GM12878 (cell line): Measurements from ENCODE around the gene NR2F1. TPM values are rescaled to one million over a fixed set of nuclear protein-coding genes. Genes with fewer than 3 reads are reported as not detected.

Experiments used
- ATAC-seq: fragments of 200-7000 bp; cut with Tn5 transposase; 3 replicates; pipeline ENCODE4 v1.9.1; 2020; ENCODE audit warnings: mild to moderate bottlenecking, moderate library complexity
- BruUV-seq: library from RNA; stranded (reverse); fragments of 400-500 nt; replicated peaks from 2 replicates; lab custom pipeline; 2021; lab: Mats Ljungman, UMichigan
- CTCF ChIA-PET: fragments of 300-600 bp; sonication (Branson Sonifier 250); formaldehyde crosslinking; extraction: SDS; loops from one replicate; lab custom pipeline; 2021; ENCODE audit warnings: inconsistent platforms; lab: Yijun Ruan, JAX
- POLR2A ChIA-PET: fragments of 350-600 bp; formaldehyde crosslinking; extraction: SDS; loops from one replicate; lab custom pipeline; 2021; ENCODE audit warnings: inconsistent platforms; lab: Charles Lee
- RAD21 ChIA-PET: fragments of 300-600 bp; sonication (Branson Sonifier 250); formaldehyde crosslinking; loops from one replicate; lab custom pipeline; 2023; ENCODE audit warnings: antibody characterized with exemption; ENCODE audit not compliant: unreplicated experiment; lab: Charles Lee
- SMC1A ChIA-PET: fragments of 300-600 bp; sonication (Branson Sonifier 250); formaldehyde crosslinking; loops from one replicate; lab custom pipeline; 2023; ENCODE audit not compliant: unreplicated experiment, uncharacterized antibody; lab: Charles Lee
- DNase-seq: peaks from one replicate; pipeline ENCODE4 v3.0.0-alpha.2; 2011; ENCODE audit warnings: low read depth, low spot score
- FAIRE-seq: peaks from 3 replicates; lab custom pipeline; 2011; peaks lifted over from hg19 to GRCh38; lab: Jason Lieb, UNC
- H2AFZ ChIP-seq: 2 replicates; pipeline ENCODE4 v1.6.0; 2011; ENCODE audit warnings: low read depth, low read length, control low read depth; ENCODE audit not compliant: control insufficient read depth
- H3K27ac ChIP-seq: 2 replicates; pipeline ENCODE4 v1.5.1; 2011; ENCODE audit warnings: control low read depth; ENCODE audit not compliant: control insufficient read depth, insufficient read depth
- H3K27me3 ChIP-seq, 2 experiments: replicated peaks in 1 of 2; 2 replicates each; pipeline versions ENCODE4 v1.6.0 to v1.6.1; 2011; ENCODE audit warnings: low read length in 1 of 2; ENCODE audit not compliant: control insufficient read depth in 2 of 2, insufficient read depth in 2 of 2
- H3K36me3 ChIP-seq, 2 experiments: 2 replicates each; pipeline ENCODE4 v1.5.1; 2011; ENCODE audit warnings: low read length in 1 of 2; ENCODE audit not compliant: control insufficient read depth in 2 of 2, insufficient read depth in 2 of 2
- H3K4me1 ChIP-seq: 2 replicates; pipeline ENCODE4 v1.6.1; 2011; ENCODE audit warnings: mild to moderate bottlenecking, low read length, moderate library complexity, mixed read lengths; ENCODE audit not compliant: control insufficient read depth, insufficient read depth
- H3K4me2 ChIP-seq: 2 replicates; pipeline ENCODE4 v1.6.0; 2011; ENCODE audit warnings: control low read depth; ENCODE audit not compliant: control insufficient read depth, insufficient read depth
- H3K4me3 ChIP-seq: fragments of 200-600 bp; sonication (generic); 2 replicates; pipeline ENCODE4 v1.5.1; 2016
- H3K79me2 ChIP-seq: 2 replicates; pipeline ENCODE4 v1.6.0; 2011; ENCODE audit warnings: low read length; ENCODE audit not compliant: control insufficient read depth, insufficient read depth
- H3K9ac ChIP-seq: 2 replicates; pipeline ENCODE4 v1.8.0; 2011; ENCODE audit warnings: low read length, control low read depth, mixed read lengths; ENCODE audit not compliant: control insufficient read depth, insufficient read depth
- H3K9me3 ChIP-seq: replicated peaks from 3 replicates; pipeline ENCODE4 v1.5.1; 2011; ENCODE audit warnings: mild to moderate bottlenecking, low read length; ENCODE audit not compliant: control insufficient read depth, insufficient read depth
- H4K20me1 ChIP-seq: 2 replicates; pipeline ENCODE4 v1.6.0; 2011; ENCODE audit not compliant: control insufficient read depth, insufficient read depth
- BCL11A ChIP-seq: IDR thresholded peaks from 2 replicates; pipeline ENCODE4 v1.6.1; 2011; ENCODE audit warnings: low read depth, low read length
- E2F8 ChIP-seq: fragments of 450-650 bp; IDR thresholded peaks from 2 replicates; pipeline ENCODE4 v1.6.1; 2018; ENCODE audit warnings: mild to moderate bottlenecking, low read depth, moderate library complexity; ENCODE audit not compliant: partially characterized antibody
- ESRRA ChIP-seq: IDR thresholded peaks from 2 replicates; pipeline ENCODE4 v1.6.1; 2012; ENCODE audit warnings: mild to moderate bottlenecking, low read length, improper control_type of control experiment
- FOXM1 ChIP-seq: IDR thresholded peaks from 2 replicates; pipeline ENCODE4 v1.6.1; 2012; ENCODE audit warnings: low read depth, mild to moderate bottlenecking, inconsistent platforms, low read length, moderate library complexity
- HDAC2 ChIP-seq: fragments of 200-600 bp; sonication (generic); IDR thresholded peaks from 2 replicates; pipeline ENCODE4 v1.6.1; 2017
- IKZF2 ChIP-seq, 2 experiments: fragments of 450-650 bp; IDR thresholded peaks; 2 replicates each; pipeline ENCODE4 v1.6.1; 2017; ENCODE audit warnings: mild to moderate bottlenecking in 2 of 2, moderate library complexity in 2 of 2
- JUND ChIP-seq: IDR thresholded peaks from 2 replicates; pipeline ENCODE4 v1.6.1; 2012; ENCODE audit warnings: low read depth, mild to moderate bottlenecking, low read length, improper control_type of control experiment, moderate library complexity
- MXI1 ChIP-seq: fragments of 150-350 bp; IDR thresholded peaks from 2 replicates; pipeline ENCODE4 v1.6.1; 2011; ENCODE audit warnings: low read depth, mild to moderate bottlenecking, inconsistent platforms, low read length, improper control_type of control experiment
- MYC ChIP-seq: IDR thresholded peaks from 2 replicates; pipeline ENCODE4 v1.6.1; 2011; ENCODE audit warnings: mild to moderate bottlenecking, low read length, moderate library complexity, inconsistent platforms; ENCODE audit not compliant: insufficient read depth, insufficient replicate concordance, insufficient read length, severe bottlenecking
- NFYA ChIP-seq: IDR thresholded peaks from 2 replicates; pipeline ENCODE4 v1.6.1; 2011; ENCODE audit warnings: low read depth, mild to moderate bottlenecking, low read length, improper control_type of control experiment, borderline replicate concordance
- PML ChIP-seq: IDR thresholded peaks from 2 replicates; pipeline ENCODE4 v1.6.1; 2012; ENCODE audit warnings: low read length, inconsistent platforms
- RB1 ChIP-seq: fragments of 450-650 bp; formaldehyde crosslinking; IDR thresholded peaks from 2 replicates; pipeline ENCODE4 v1.6.1; 2017; ENCODE audit warnings: mild to moderate bottlenecking, borderline replicate concordance
- RFX5 ChIP-seq: IDR thresholded peaks from 2 replicates; pipeline ENCODE4 v1.6.1; 2011; ENCODE audit warnings: low read depth, low read length, improper control_type of control experiment
- SMC3 ChIP-seq: IDR thresholded peaks from 2 replicates; pipeline ENCODE4 v1.6.1; 2011; ENCODE audit warnings: low read length, improper control_type of control experiment, borderline replicate concordance
- ZBTB40 ChIP-seq: fragments of 450-650 bp; IDR thresholded peaks from 2 replicates; pipeline ENCODE4 v1.6.1; 2016; ENCODE audit warnings: mild to moderate bottlenecking, moderate library complexity, borderline replicate concordance
- in situ Hi-C: fragments of 300-500 bp; cut with MboI; formaldehyde crosslinking; loops from 9 replicates; pipeline ENCODE4 v1.14.3; 2018; ENCODE audit warnings: mixed read lengths
- intact Hi-C: fragments of 100-400 bp; cut with micrococcal nuclease; formaldehyde crosslinking; loops from one replicate; pipeline ENCODE4 v1.14.2; 2022; ENCODE audit not compliant: unreplicated experiment
- polyA plus RNA-seq, 11 experiments: library from polyadenylated mRNA; depleted of rRNA in 4 of 11; unstranded in 6 of 11; stranded (reverse) in 5 of 11; fragments of >200 nt; fragmentation: Nextera tagmentation in 4 of 11; fragmentation: Illumina TruSeq in 1 of 11; extraction: Ambion mirVana in 4 of 11; extraction: Trizol in 1 of 11; gene quantifications; 1 replicate in 1 of 11; 2 replicates in 10 of 11; pipeline versions ENCODE4 v1.2.1 to v1.2.3, GENCODE V29; 2011 to 2016; ENCODE audit warnings: inconsistent platforms in 2 of 11, missing spikeins in 2 of 11, low read depth in 1 of 11
- total RNA-seq, 4 experiments: library from RNA; depleted of rRNA in 3 of 4; stranded (reverse); fragments of >200 nt in 3 of 4; fragmentation: Illumina TruSeq in 1 of 4; extraction: Trizol in 1 of 4; gene quantifications; 2 replicates each; pipeline versions ENCODE4 v1.2.1 to v1.2.3, GENCODE V29; 2013 to 2021
- TF ChIP-seq, protein P1 (sequence below): IDR thresholded peaks from 2 replicates; pipeline ENCODE4 v1.6.1; 2012; ENCODE audit warnings: low read length, inconsistent platforms

The NR2F1 gene
- total and polyA plus RNA-seq, 10 of the 15 experiments (the other 5 are each of a cell fraction or from before 2014, with no cell fraction given): 0.04 to 0.79 (median 0.36) TPM; not detected in 7

- no peak for FAIRE-seq
- Histone ChIP-seq H3K9me3 (no peaks in the 10 kb centered on the region), H3K4me3 (no peak overlapping the region), H3K4me1 (no peaks in the 10 kb centered on the region), H3K79me2 (no peaks in the 10 kb centered on the region), H3K9ac (no peak overlapping the region), H3K36me3 (no peaks in the 10 kb centered on the region), H3K4me2 (no peak overlapping the region), H3K27me3 (peaks cover 3 to 32% of the 10 kb centered on the region in 2 experiments; a peak in 3 of 4 replicates), H2AFZ (no peak overlapping the region), H3K27ac (no peak overlapping the region), H4K20me1 (no peaks in the 10 kb centered on the region)
- TF ChIP-seq, protein P1, sequence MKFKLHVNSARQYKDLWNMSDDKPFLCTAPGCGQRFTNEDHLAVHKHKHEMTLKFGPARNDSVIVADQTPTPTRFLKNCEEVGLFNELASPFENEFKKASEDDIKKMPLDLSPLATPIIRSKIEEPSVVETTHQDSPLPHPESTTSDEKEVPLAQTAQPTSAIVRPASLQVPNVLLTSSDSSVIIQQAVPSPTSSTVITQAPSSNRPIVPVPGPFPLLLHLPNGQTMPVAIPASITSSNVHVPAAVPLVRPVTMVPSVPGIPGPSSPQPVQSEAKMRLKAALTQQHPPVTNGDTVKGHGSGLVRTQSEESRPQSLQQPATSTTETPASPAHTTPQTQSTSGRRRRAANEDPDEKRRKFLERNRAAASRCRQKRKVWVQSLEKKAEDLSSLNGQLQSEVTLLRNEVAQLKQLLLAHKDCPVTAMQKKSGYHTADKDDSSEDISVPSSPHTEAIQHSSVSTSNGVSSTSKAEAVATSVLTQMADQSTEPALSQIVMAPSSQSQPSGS: no peak
- TF ChIP-seq SMC3 (no peak), NFYA (no peak), BCL11A (no peak), JUND (no peak), ZBTB40 (no peak), MXI1 (no peak), E2F8 (no peak), RFX5 (no peak), ESRRA (no peak), FOXM1 (no peak), HDAC2 (no peak), MYC (no peak), PML (no peak), RB1 (no peak), IKZF2 (IDR thresholded peaks at IDR 0.05) (no peak)
- SMC1A ChIA-PET: interaction anchor here (0.6 to 1.5 kb wide), 5 partner anchors 9 to 1359 kb away, joined by 3 to 4 read pairs (median 3); no protein-coding TSS in a partner anchor
- in situ Hi-C loops (no loop called here), intact Hi-C loops (no loop called here)
- RAD21 ChIA-PET: interaction anchor here (3.0 kb wide), 1 partner anchor 188 kb away, joined by 16 read pairs; no protein-coding TSS in a partner anchor
- BruUV-seq: no TSS peak
- CTCF ChIA-PET: interaction anchor here (0.9 to 2.6 kb wide), 3 partner anchors 24 to 303 kb away, joined by 3 to 11 read pairs (median 3); no protein-coding TSS in a partner anchor
- ATAC-seq: no peak
- POLR2A ChIA-PET: no interaction called here
- DNase-seq: no peak
Observed at GRCh38 chr5:93612855-93613243, 29.8 kb downstream of the NR2F1 start.
